Progenitor cell of endocrine pancreas (in vitro differentiated cells): ENCODE data around the gene CD22. TPM values are rescaled to one million over a fixed set of nuclear protein-coding genes. Genes with fewer than 3 reads are reported as not detected.

Experiments used
- DNase-seq: peaks from one replicate; pipeline ENCODE4 v3.0.0; 2021; ENCODE audit warnings: low spot score; ENCODE audit not compliant: unreplicated experiment
- H3K27ac Mint-ChIP-seq: 2 replicates; pipeline ENCODE4 v1.8.0; 2021; ENCODE audit warnings: mild to moderate bottlenecking, moderate library complexity, mixed read lengths
- H3K27me3 Mint-ChIP-seq: 2 replicates; pipeline ENCODE4 v1.8.0; 2021; ENCODE audit warnings: mixed read lengths
- H3K36me3 Mint-ChIP-seq: 2 replicates; pipeline ENCODE4 v1.8.0; 2022; ENCODE audit warnings: mixed read lengths; ENCODE audit not compliant: insufficient read depth
- H3K4me1 Mint-ChIP-seq: 2 replicates; pipeline ENCODE4 v1.8.0; 2021; ENCODE audit warnings: low read depth, mixed read lengths
- H3K4me3 Mint-ChIP-seq: 2 replicates; pipeline ENCODE4 v1.8.0; 2021; ENCODE audit warnings: low read depth, mild to moderate bottlenecking, moderate library complexity, mixed read lengths
- H3K9me3 Mint-ChIP-seq: 2 replicates; pipeline ENCODE4 v1.8.0; 2021; ENCODE audit warnings: low read depth, mixed read lengths
- CTCF ChIP-seq: fragments of 200-600 bp; sonication (generic); IDR thresholded peaks from one replicate; pipeline ENCODE4 v1.5.0; 2021; ENCODE audit warnings: antibody characterized with exemption, mild to moderate bottlenecking; ENCODE audit not compliant: unreplicated experiment
- total RNA-seq: library from RNA; stranded (reverse); gene quantifications from 2 replicates; pipeline ENCODE4 v1.2.1, GENCODE V29; 2021

The CD22 gene
- total RNA-seq, 1 donor from 2014 or later: 5.1 TPM

- H3K9me3 Mint-ChIP-seq: no peaks in the 10 kb centered on the region
- H3K27me3 Mint-ChIP-seq: no peaks in the 10 kb centered on the region
- no peak overlapping the region for H3K4me3 Mint-ChIP-seq
- H3K27ac Mint-ChIP-seq: peak overlapping the region; percentile 41
- no peaks in the 10 kb centered on the region for H3K36me3 Mint-ChIP-seq
- peaks cover 28% of the 10 kb centered on the region for H3K4me1 Mint-ChIP-seq
- TF ChIP-seq CTCF: no peak
- no peak for DNase-seq
Observed at GRCh38 chr19:35310811-35311465, 18.0 kb upstream of the CD22 start.

GRCh38 chr19:35311901-35312665 is 16.9 kb upstream of the CD22 start:
- Mint-ChIP-seq H3K4me3 (no peak overlapping the region), H3K4me1 (peaks cover 27% of the 10 kb centered on the region), H3K27ac (no peak overlapping the region), H3K27me3 (no peaks in the 10 kb centered on the region), H3K9me3 (no peaks in the 10 kb centered on the region), H3K36me3 (no peaks in the 10 kb centered on the region)
- TF ChIP-seq CTCF: no peak
- DNase-seq: no peak

GRCh38 chr19:35313587-35313986 is 15.4 kb upstream of the CD22 start:
- no peak overlapping the region for H3K27ac Mint-ChIP-seq
- H3K4me3 Mint-ChIP-seq: no peak overlapping the region
- no peaks in the 10 kb centered on the region for H3K9me3 Mint-ChIP-seq
- H3K4me1 Mint-ChIP-seq: peaks cover 27% of the 10 kb centered on the region
- no peaks in the 10 kb centered on the region for H3K27me3 Mint-ChIP-seq
- no peaks in the 10 kb centered on the region for H3K36me3 Mint-ChIP-seq
- TF ChIP-seq CTCF: no peak
- DNase-seq: no peak

- H3K27ac Mint-ChIP-seq: no peak overlapping the region
- TF ChIP-seq CTCF: no peak
- no peaks in the 10 kb centered on the region for H3K27me3 Mint-ChIP-seq
- H3K9me3 Mint-ChIP-seq: no peaks in the 10 kb centered on the region
- DNase-seq: no peak
- H3K4me3 Mint-ChIP-seq: no peak overlapping the region
- H3K36me3 Mint-ChIP-seq: no peaks in the 10 kb centered on the region
- H3K4me1 Mint-ChIP-seq: peaks cover 23% of the 10 kb centered on the region
Observed at GRCh38 chr19:35314031-35314430, 15.0 kb upstream of the CD22 start.

GRCh38 chr19:35314858-35315470 is 14.0 kb upstream of the CD22 start:
- DNase-seq: no peak
- peaks cover 15% of the 10 kb centered on the region for H3K4me1 Mint-ChIP-seq
- no peak overlapping the region for H3K27ac Mint-ChIP-seq
- no peak overlapping the region for H3K4me3 Mint-ChIP-seq
- H3K9me3 Mint-ChIP-seq: no peaks in the 10 kb centered on the region
- no peaks in the 10 kb centered on the region for H3K36me3 Mint-ChIP-seq
- no peak for TF ChIP-seq CTCF
- H3K27me3 Mint-ChIP-seq: no peaks in the 10 kb centered on the region
